GM06990 (cell line): Measurements from ENCODE around the gene SDK2.
A peak's percentile ranks its signal among the peaks of the same experiment; 100 is the strongest.

Experiments
- DNase-seq: peaks from one replicate; pipeline ENCODE4 v3.0.0-alpha.2; 2011; ENCODE audit not compliant: insufficient read length; ENCODE audit errors: extremely low read depth
- H3K27me3 ChIP-seq: replicated peaks from 2 replicates; pipeline ENCODE4 v1.6.0; 2011; ENCODE audit warnings: low read length; ENCODE audit not compliant: control insufficient read depth, insufficient read depth
- H3K36me3 ChIP-seq: 2 replicates; pipeline ENCODE4 v1.5.1; 2011; ENCODE audit warnings: low read length; ENCODE audit not compliant: control insufficient read depth, insufficient read depth
- H3K4me3 ChIP-seq: replicated peaks from 2 replicates; pipeline ENCODE4 v1.5.1; 2011; ENCODE audit warnings: low read depth, mild to moderate bottlenecking, control low read depth, low read length
- CTCF ChIP-seq: IDR thresholded peaks from 2 replicates; pipeline ENCODE4 v1.5.1; 2011; ENCODE audit warnings: low read length, control low read depth, mild to moderate bottlenecking, inconsistent platforms; ENCODE audit not compliant: insufficient read depth, poor library complexity, severe bottlenecking

The SDK2 gene

GRCh38 chr17:73423159-73423715 lies 221.0 kb downstream of the SDK2 start:
- no peak for DNase-seq
- Histone ChIP-seq H3K36me3 (no peaks in the 10 kb centered on the region), H3K27me3 (no peaks in the 10 kb centered on the region), H3K4me3 (no peak overlapping the region)
- no peak for TF ChIP-seq CTCF

GRCh38 chr17:73422121-73422520 lies 222.1 kb downstream of the SDK2 start:
- Histone ChIP-seq H3K4me3 (no peak overlapping the region), H3K36me3 (no peaks in the 10 kb centered on the region), H3K27me3 (no peaks in the 10 kb centered on the region)
- TF ChIP-seq CTCF = no peak
- no peak for DNase-seq

GRCh38 chr17:73420897-73421296 lies 223.3 kb downstream of the SDK2 start:
- H3K4me3 ChIP-seq = no peak overlapping the region
- DNase-seq = no peak
- no peaks in the 10 kb centered on the region for H3K36me3 ChIP-seq
- TF ChIP-seq CTCF = peak; percentile 27
- no peaks in the 10 kb centered on the region for H3K27me3 ChIP-seq

GRCh38 chr17:73419881-73420280 lies 224.4 kb downstream of the SDK2 start:
- DNase-seq = no peak
- no peaks in the 10 kb centered on the region for H3K36me3 ChIP-seq
- no peak for TF ChIP-seq CTCF
- no peak overlapping the region for H3K4me3 ChIP-seq
- H3K27me3 ChIP-seq = no peaks in the 10 kb centered on the region

GRCh38 chr17:73419051-73419450 lies 225.2 kb downstream of the SDK2 start:
- DNase-seq = no peak
- no peak overlapping the region for H3K4me3 ChIP-seq
- no peaks in the 10 kb centered on the region for H3K27me3 ChIP-seq
- H3K36me3 ChIP-seq = no peaks in the 10 kb centered on the region
- no peak for TF ChIP-seq CTCF

- Histone ChIP-seq H3K4me3 (no peak overlapping the region), H3K27me3 (no peaks in the 10 kb centered on the region), H3K36me3 (no peaks in the 10 kb centered on the region)
- no peak for DNase-seq
- no peak for TF ChIP-seq CTCF
Measured at GRCh38 chr17:73415782-73416181, 228.5 kb downstream of the SDK2 start.
